Measurements from ENCODE around the gene CCDC178. TPM values are rescaled to one million over a fixed set of nuclear protein-coding genes. Genes with fewer than 3 reads are reported as not detected.

The CCDC178 gene
- total RNA-seq, 6 experiments from 2014 or later, result not detected

DNA sequence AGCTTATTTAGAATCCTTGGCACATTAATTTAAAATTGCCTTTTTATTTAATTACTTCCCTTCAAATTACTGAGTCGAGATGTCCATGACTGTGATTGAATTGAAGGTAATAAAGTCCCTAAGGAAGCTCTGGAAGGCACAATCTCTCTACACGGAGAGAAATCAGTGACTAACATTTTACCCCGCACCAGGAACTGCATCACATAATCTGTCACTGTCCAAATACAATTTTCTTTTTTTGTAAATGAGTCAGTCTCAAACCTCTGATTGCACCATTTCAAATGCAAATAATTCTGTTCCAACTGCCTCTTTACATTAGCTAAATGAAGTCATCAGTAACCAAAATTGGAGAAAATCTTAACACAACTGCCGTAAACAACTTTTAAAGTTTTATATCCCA is 311.9 kb downstream of the CCDC178 start:
- peaks cover 10% of the 10 kb centered on the region for H3K9me3 Mint-ChIP-seq
- H3K27ac Mint-ChIP-seq, result no peak overlapping the region
- no peak for DNase-seq
- no peak overlapping the region for H3K4me3 Mint-ChIP-seq
- TF ChIP-seq CTCF (IDR thresholded peaks at IDR 0.05), result no peak
- no peaks in the 10 kb centered on the region for H3K36me3 Mint-ChIP-seq (ENCODE audit: low read depth)
- no peaks in the 10 kb centered on the region for H3K4me1 Mint-ChIP-seq (ENCODE audit: low read depth)
- H3K27me3 Mint-ChIP-seq (ENCODE audit: insufficient read depth), result no peaks in the 10 kb centered on the region

- Mint-ChIP-seq H3K27ac (no peak overlapping the region), H3K4me1 (ENCODE audit: low read depth) (no peaks in the 10 kb centered on the region), H3K9me3 (peaks cover 15% of the 10 kb centered on the region), H3K27me3 (ENCODE audit: insufficient read depth) (no peaks in the 10 kb centered on the region), H3K36me3 (ENCODE audit: low read depth) (no peaks in the 10 kb centered on the region), H3K4me3 (no peak overlapping the region)
- no peak for TF ChIP-seq CTCF (IDR thresholded peaks at IDR 0.05)
- no peak for DNase-seq
These were observed 316.5 kb downstream of the CCDC178 start for GRCh38 chr18:33123862-33124518.

GRCh38 chr18:33116376-33116775 is 324.1 kb downstream of the CCDC178 start:
- peaks cover 37% of the 10 kb centered on the region for H3K9me3 Mint-ChIP-seq
- no peaks in the 10 kb centered on the region for H3K4me1 Mint-ChIP-seq (ENCODE audit: low read depth)
- H3K36me3 Mint-ChIP-seq (ENCODE audit: low read depth), result 0 out of 2 replicates have a peak, but pooled peaks cover 5% of the 10 kb centered on the region
- DNase-seq, result no peak
- no peak overlapping the region for H3K4me3 Mint-ChIP-seq
- no peaks in the 10 kb centered on the region; the same call in 1 of the 2 replicates for H3K27me3 Mint-ChIP-seq (ENCODE audit: insufficient read depth)
- TF ChIP-seq CTCF (IDR thresholded peaks at IDR 0.05), result no peak
- H3K27ac Mint-ChIP-seq, result no peak overlapping the region

GRCh38 chr18:33115917-33116316 is 324.6 kb downstream of the CCDC178 start:
- DNase-seq, result no peak
- H3K9me3 Mint-ChIP-seq, result peaks cover 37% of the 10 kb centered on the region
- TF ChIP-seq CTCF (IDR thresholded peaks at IDR 0.05), result no peak
- no peaks in the 10 kb centered on the region; the same call in 1 of the 2 replicates for H3K27me3 Mint-ChIP-seq (ENCODE audit: insufficient read depth)
- H3K27ac Mint-ChIP-seq, result no peak overlapping the region
- H3K4me1 Mint-ChIP-seq (ENCODE audit: low read depth), result no peaks in the 10 kb centered on the region
- no peak overlapping the region for H3K4me3 Mint-ChIP-seq
- H3K36me3 Mint-ChIP-seq (ENCODE audit: low read depth), result 0 out of 2 replicates have a peak, but pooled peaks cover 5% of the 10 kb centered on the region

DNA sequence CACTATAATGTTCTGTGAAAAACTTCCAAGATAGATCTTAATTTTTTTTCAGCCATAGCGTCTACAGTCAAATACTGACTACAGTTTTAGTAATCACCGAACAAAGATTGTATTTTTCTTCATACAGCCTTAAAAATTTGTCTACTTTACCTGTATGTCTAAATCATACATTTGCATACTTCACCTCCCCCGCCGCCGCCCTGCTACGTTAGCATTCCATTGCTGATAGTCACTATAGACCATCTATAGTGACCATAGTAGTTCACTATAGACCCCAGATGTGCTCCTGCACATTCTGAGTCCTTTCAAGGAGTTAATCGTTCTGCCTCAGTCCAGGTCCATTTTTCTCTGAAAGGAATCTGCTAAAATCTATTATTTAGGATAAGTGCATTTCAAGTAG is 325.0 kb downstream of the CCDC178 start:
- H3K27ac Mint-ChIP-seq, result no peak overlapping the region
- no peaks in the 10 kb centered on the region for H3K4me1 Mint-ChIP-seq (ENCODE audit: low read depth)
- no peak overlapping the region for H3K4me3 Mint-ChIP-seq
- no peaks in the 10 kb centered on the region; the same call in 1 of the 2 replicates for H3K27me3 Mint-ChIP-seq (ENCODE audit: insufficient read depth)
- DNase-seq, result no peak
- no peak for TF ChIP-seq CTCF (IDR thresholded peaks at IDR 0.05)
- peaks cover 40% of the 10 kb centered on the region for H3K9me3 Mint-ChIP-seq
- 0 out of 2 replicates have a peak, but pooled peaks cover 5% of the 10 kb centered on the region for H3K36me3 Mint-ChIP-seq (ENCODE audit: low read depth)

Measured in HFFc6 (cell line).